ENCODE measurements around the gene INO80B. TPM values are rescaled to one million over a fixed set of nuclear protein-coding genes. Genes with fewer than 3 reads are reported as not detected.
"Not testable (repeated sequence)": the region's sequence is repeated elsewhere in the genome, so short reads cannot be mapped to it uniquely, and the experiment has no call there.

Gene INO80B
- total and polyA plus RNA-seq, 2 experiments from 2014 or later = 15.4 to 40.9 TPM

DNA sequence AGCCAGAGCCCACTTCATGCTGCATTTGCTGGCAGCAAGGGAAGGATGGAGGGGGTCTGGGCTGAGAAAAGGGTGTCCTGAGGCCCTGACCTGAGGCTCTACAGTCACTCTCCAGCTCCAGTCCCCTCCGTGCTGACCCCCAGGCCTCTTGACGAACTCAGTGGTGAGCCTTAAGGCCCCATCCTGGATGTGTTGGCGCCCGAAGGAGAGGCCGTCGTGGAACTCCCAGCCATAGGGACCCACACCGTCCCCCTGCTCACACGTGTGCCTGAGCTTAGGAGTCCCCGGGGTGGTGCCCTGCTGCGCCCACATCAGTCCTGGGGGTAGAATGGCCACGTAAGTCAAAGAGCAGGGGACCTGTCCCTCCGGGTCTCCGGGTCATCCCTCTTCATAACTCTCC is 9.5 kb downstream of the INO80B start:
- peak overlapping the region; percentile 41 for H3K27ac ChIP-seq
- no peaks in the 10 kb centered on the region for H3K9me3 ChIP-seq (ENCODE audit: low read depth)
- H3K4me1 ChIP-seq (ENCODE audit: low read depth) = no peaks in the 10 kb centered on the region
- TF ChIP-seq, protein P1, sequence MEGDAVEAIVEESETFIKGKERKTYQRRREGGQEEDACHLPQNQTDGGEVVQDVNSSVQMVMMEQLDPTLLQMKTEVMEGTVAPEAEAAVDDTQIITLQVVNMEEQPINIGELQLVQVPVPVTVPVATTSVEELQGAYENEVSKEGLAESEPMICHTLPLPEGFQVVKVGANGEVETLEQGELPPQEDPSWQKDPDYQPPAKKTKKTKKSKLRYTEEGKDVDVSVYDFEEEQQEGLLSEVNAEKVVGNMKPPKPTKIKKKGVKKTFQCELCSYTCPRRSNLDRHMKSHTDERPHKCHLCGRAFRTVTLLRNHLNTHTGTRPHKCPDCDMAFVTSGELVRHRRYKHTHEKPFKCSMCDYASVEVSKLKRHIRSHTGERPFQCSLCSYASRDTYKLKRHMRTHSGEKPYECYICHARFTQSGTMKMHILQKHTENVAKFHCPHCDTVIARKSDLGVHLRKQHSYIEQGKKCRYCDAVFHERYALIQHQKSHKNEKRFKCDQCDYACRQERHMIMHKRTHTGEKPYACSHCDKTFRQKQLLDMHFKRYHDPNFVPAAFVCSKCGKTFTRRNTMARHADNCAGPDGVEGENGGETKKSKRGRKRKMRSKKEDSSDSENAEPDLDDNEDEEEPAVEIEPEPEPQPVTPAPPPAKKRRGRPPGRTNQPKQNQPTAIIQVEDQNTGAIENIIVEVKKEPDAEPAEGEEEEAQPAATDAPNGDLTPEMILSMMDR (IDR thresholded peaks at IDR 0.05; ENCODE audit: low read depth, low read length) = no peak
- H3K4me3 ChIP-seq = peak overlapping the region; percentile 49
- no peak for DNase-seq (ENCODE audit: low read depth in 1 of 2, low spot score in 1 of 2)
- H3K27me3 ChIP-seq = no peaks in the 10 kb centered on the region
- H3K36me3 ChIP-seq = peaks cover 9% of the 10 kb centered on the region

DNA sequence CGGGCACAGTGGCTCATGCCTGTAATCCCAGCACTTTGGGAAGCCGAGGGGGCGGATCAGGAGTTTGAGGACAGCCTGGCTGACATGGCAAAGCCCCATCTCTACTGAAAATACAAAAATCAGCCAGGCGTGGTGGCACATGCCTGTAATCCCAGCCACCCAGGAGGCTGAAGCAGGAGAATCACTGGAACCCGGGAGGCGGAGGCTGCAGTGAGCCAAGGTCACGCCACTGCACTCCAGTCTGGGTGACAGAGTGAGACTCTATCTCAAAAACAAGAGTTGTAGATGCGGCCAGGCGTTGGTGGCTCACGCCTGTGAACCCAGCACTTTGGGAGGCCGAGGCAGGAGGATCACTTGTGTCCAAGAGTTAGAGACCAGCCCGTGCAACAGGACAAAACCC is 15.9 kb downstream of the INO80B start:
- H3K4me3 ChIP-seq; H3K36me3 ChIP-seq; H3K27ac ChIP-seq; H3K27me3 ChIP-seq; H3K9me3 ChIP-seq (ENCODE audit: low read depth); DNase-seq (ENCODE audit: low read depth in 1 of 2, low spot score in 1 of 2): not testable (repeated sequence)
- peaks cover 12% of the 10 kb centered on the region for H3K4me1 ChIP-seq (ENCODE audit: low read depth)

DNA sequence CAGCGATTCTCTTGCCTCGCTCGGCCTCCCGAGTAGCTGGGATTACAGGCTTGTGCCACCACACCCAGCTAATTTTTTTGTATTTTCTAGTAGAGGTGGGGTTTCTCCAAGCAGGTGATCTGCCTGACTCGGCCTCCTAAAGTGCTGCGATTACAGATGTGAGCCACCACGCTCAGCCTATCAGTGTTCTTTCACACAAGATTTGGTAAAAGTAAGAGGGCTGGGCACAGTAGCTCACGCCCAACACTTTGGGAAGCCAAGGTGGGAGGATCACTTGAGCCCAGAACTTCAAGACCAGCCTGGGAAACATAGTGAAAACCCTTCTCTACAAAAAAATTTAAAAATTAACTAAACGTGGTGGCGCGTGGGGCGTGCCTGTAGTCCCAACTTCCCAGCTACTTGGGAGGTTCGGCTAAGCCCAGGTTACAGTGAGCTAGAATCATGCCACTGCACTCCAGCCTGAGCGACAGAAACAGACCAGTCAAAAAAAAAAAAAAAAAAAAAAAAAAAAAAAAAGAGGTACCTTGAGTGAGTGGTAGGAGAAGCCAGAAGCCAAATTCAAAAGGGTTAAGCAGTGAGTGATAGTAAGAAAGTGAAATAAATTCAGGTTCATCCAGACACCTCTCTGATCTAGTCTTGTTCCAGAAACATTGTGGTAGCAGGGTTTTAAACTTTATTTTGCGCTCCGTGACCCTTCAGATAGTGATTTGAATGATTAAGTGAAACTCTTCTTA is 16.6 kb downstream of the INO80B start:
- TF ChIP-seq, protein P1 (IDR thresholded peaks at IDR 0.05; ENCODE audit: low read depth, low read length) = no peak
- H3K4me3 ChIP-seq = peak overlapping the region; percentile 40
- peaks cover 4% of the 10 kb centered on the region for H3K36me3 ChIP-seq
- DNase-seq (ENCODE audit: low read depth in 1 of 2, low spot score in 1 of 2) = peak in 1 of 2 donors; percentile 7
- H3K27me3 ChIP-seq = no peaks in the 10 kb centered on the region
- no peaks in the 10 kb centered on the region for H3K9me3 ChIP-seq (ENCODE audit: low read depth)
- H3K27ac ChIP-seq = peak overlapping the region; percentile 84
- H3K4me1 ChIP-seq (ENCODE audit: low read depth) = peaks cover 12% of the 10 kb centered on the region

DNA sequence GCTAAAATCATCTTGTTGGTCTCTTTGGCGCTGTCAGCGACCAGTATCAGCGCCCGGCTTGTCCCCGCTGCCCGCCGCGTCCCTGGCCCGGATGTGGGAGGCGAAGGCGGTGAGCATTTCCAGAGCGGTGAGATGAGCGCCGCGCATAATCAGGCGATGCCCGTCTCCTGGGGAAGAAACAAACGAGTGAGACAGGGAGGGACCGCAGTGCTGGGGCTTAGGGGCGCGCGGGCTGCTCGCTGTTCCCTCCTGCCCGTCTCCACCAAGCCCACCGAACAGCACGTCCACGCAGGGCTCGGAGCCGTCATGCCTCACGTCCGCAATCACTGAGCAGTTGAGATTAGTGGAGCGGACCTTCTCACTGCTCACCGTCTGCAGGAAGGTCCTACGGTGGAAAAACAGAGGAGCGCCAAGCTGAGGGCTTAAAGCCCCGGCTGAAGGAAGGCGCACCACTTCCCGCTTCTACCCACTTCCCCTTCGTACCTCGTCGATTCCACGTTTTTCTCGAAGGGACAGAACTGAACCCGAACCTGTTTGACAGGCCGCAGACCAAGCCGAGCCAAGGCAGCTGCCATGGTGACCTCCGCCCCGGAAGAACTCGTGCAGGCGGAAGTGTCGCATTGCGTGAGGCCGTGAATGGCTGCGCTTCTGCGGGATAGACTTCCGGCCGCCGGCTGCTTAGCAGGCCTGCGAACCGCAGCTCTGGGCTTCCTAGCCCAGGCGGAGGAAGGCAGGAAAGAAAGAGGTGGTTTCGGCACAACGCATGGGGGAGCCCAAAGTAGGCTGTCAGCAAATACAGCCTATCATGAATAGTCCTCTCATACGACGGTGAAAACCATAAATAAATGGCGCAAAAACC is 17.4 kb downstream of the INO80B start, which contains the start of gene MRPL53:
MRPL53 (minus strand) TSS at position 595 of the 859 bp plus-strand sequence; CDS start at position 575, 20 bp downstream.
- peaks cover 12% of the 10 kb centered on the region for H3K4me1 ChIP-seq (ENCODE audit: low read depth)
- peak within 1 kb of the TSS; percentile 84 for H3K27ac ChIP-seq
- no peaks in the 10 kb centered on the region for H3K27me3 ChIP-seq
- peak within 1 kb of the TSS; percentile 40 for H3K4me3 ChIP-seq
- H3K9me3 ChIP-seq (ENCODE audit: low read depth) = no peaks in the 10 kb centered on the region
- DNase-seq (ENCODE audit: low read depth in 1 of 2, low spot score in 1 of 2) = peak; percentile 95 to 97
- TF ChIP-seq, protein P1 (IDR thresholded peaks at IDR 0.05; ENCODE audit: low read depth, low read length) = no peak
- H3K36me3 ChIP-seq = peaks cover 4% of the 10 kb centered on the region

DNA sequence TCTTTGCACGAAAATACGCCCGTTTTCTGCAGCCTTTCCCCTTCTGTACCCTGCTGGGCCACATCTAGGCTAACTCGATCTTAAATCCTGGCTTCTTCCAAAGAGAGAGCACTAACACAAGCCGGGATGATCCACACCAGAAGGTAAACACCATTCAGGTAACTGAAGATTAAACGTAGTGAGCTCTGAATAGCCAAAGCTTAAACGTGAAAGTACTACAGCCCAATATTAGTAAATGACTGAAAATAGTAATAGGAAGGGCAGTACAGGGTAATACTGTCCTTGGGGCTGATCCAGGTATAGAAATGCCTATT is 18.0 kb downstream of the INO80B start:
- H3K36me3 ChIP-seq = peaks cover 8% of the 10 kb centered on the region
- peak overlapping the region; percentile 40 for H3K4me3 ChIP-seq

More for the DNA sequence above, 18.0 kb downstream of the INO80B start:
- no peaks in the 10 kb centered on the region for H3K9me3 ChIP-seq (ENCODE audit: low read depth)
- peaks cover 12% of the 10 kb centered on the region for H3K4me1 ChIP-seq (ENCODE audit: low read depth)
- no peaks in the 10 kb centered on the region for H3K27me3 ChIP-seq
- DNase-seq (ENCODE audit: low read depth in 1 of 2, low spot score in 1 of 2) = no peak
- TF ChIP-seq, protein P1 (IDR thresholded peaks at IDR 0.05; ENCODE audit: low read depth, low read length) = no peak
- H3K27ac ChIP-seq = peak overlapping the region; percentile 84
